ENCODE data around the gene CPM.

DNA sequence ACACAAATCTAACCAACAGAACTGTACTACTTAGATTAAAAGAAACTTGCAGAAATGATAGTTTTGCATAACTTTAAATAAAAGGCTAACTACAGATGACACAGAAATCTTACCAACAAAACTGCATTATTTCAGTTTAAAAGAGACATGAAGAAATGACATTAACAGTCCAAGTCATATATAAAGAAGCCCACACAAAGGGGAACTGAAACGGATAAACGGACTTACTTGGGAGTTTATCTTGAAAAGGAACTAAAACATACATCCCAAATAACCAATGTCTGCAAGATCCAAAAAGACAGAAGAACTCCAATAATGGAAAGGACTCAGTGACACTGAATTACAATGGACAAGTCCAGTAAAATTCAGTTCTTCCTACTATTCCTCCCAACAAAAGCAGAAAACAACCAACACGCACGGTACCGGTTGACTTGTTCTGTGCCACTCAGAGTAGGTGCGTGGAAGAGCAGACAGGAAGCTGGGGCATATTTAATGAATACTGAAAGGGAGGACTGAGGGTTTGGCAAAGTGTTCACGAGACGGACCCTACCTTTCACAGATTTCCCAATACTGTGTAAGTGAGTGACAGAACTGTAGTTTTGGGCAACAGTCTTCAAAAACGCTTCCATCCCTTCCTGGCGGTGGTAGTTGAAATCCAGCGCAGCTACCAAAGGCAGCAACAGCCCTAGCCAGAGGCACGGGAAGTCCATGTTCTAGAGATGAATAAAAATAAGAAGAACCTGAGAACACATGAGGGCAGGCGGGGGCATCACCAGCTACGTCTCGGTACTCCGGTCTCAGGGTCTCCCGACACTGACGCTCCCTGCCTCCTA, 627 bp downstream of the CPM start:
- TF ChIP-seq, protein P1, sequence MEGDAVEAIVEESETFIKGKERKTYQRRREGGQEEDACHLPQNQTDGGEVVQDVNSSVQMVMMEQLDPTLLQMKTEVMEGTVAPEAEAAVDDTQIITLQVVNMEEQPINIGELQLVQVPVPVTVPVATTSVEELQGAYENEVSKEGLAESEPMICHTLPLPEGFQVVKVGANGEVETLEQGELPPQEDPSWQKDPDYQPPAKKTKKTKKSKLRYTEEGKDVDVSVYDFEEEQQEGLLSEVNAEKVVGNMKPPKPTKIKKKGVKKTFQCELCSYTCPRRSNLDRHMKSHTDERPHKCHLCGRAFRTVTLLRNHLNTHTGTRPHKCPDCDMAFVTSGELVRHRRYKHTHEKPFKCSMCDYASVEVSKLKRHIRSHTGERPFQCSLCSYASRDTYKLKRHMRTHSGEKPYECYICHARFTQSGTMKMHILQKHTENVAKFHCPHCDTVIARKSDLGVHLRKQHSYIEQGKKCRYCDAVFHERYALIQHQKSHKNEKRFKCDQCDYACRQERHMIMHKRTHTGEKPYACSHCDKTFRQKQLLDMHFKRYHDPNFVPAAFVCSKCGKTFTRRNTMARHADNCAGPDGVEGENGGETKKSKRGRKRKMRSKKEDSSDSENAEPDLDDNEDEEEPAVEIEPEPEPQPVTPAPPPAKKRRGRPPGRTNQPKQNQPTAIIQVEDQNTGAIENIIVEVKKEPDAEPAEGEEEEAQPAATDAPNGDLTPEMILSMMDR (IDR thresholded peaks at IDR 0.05), result no peak
- TF ChIP-seq POLR2A (IDR thresholded peaks at IDR 0.05) (no peak), POLR2AphosphoS5 (IDR thresholded peaks at IDR 0.05) (no peak), EP300 (IDR thresholded peaks at IDR 0.05) (no peak)
